HG02678 (cell line): Measurements from ENCODE around the gene HHLA2.

Experiments used
- ATAC-seq: cut with Tn5 transposase; IDR thresholded peaks from one replicate; pipeline ENCODE4 v1.9.1; 2021; ENCODE audit warnings: mild to moderate bottlenecking, moderate library complexity; ENCODE audit not compliant: unreplicated experiment

The HHLA2 gene

GRCh38 chr3:108297647-108298046, 1.3 kb downstream of the HHLA2 start:
- no peak for ATAC-seq

GRCh38 chr3:108298056-108298455, 1.7 kb downstream of the HHLA2 start:
- no peak for ATAC-seq

- no peak for ATAC-seq
Measured at GRCh38 chr3:108300103-108300849, 3.9 kb downstream of the HHLA2 start.

- ATAC-seq, result peak; percentile 61
Measured at GRCh38 chr3:108301695-108302404, 5.5 kb downstream of the HHLA2 start.

- ATAC-seq, result no peak
Measured at GRCh38 chr3:108302570-108302969, 6.2 kb downstream of the HHLA2 start.

- no peak for ATAC-seq
Measured at GRCh38 chr3:108305484-108306172, 9.3 kb downstream of the HHLA2 start.

- no peak for ATAC-seq
Measured at GRCh38 chr3:108311797-108312196, 15.4 kb downstream of the HHLA2 start.

GRCh38 chr3:108312656-108313055, 16.3 kb downstream of the HHLA2 start:
- no peak for ATAC-seq

- ATAC-seq, result no peak
Measured at GRCh38 chr3:108315767-108316301, 19.5 kb downstream of the HHLA2 start.

GRCh38 chr3:108319428-108320082, 23.2 kb downstream of the HHLA2 start:
- no peak for ATAC-seq

- ATAC-seq, result no peak
Measured at GRCh38 chr3:108320746-108321350, 24.5 kb downstream of the HHLA2 start.

- no peak for ATAC-seq
Measured at GRCh38 chr3:108322352-108322751, 26.0 kb downstream of the HHLA2 start.

GRCh38 chr3:108324177-108324576, 27.8 kb downstream of the HHLA2 start:
- no peak for ATAC-seq

GRCh38 chr3:108327168-108327567, 30.8 kb downstream of the HHLA2 start:
- ATAC-seq, result no peak

- no peak for ATAC-seq
Measured at GRCh38 chr3:108328821-108329486, 32.6 kb downstream of the HHLA2 start.

- no peak for ATAC-seq
Measured at GRCh38 chr3:108329508-108329907, 33.2 kb downstream of the HHLA2 start.

GRCh38 chr3:108329947-108330346, 33.6 kb downstream of the HHLA2 start:
- ATAC-seq, result no peak

- ATAC-seq, result no peak
Measured at GRCh38 chr3:108331792-108332191, 35.4 kb downstream of the HHLA2 start.

GRCh38 chr3:108333961-108334360, 37.6 kb downstream of the HHLA2 start:
- ATAC-seq, result no peak

GRCh38 chr3:108334701-108335100, 38.4 kb downstream of the HHLA2 start:
- ATAC-seq, result no peak
